ENCODE data around the gene ITPRIPL2.

The ITPRIPL2 gene

DNA sequence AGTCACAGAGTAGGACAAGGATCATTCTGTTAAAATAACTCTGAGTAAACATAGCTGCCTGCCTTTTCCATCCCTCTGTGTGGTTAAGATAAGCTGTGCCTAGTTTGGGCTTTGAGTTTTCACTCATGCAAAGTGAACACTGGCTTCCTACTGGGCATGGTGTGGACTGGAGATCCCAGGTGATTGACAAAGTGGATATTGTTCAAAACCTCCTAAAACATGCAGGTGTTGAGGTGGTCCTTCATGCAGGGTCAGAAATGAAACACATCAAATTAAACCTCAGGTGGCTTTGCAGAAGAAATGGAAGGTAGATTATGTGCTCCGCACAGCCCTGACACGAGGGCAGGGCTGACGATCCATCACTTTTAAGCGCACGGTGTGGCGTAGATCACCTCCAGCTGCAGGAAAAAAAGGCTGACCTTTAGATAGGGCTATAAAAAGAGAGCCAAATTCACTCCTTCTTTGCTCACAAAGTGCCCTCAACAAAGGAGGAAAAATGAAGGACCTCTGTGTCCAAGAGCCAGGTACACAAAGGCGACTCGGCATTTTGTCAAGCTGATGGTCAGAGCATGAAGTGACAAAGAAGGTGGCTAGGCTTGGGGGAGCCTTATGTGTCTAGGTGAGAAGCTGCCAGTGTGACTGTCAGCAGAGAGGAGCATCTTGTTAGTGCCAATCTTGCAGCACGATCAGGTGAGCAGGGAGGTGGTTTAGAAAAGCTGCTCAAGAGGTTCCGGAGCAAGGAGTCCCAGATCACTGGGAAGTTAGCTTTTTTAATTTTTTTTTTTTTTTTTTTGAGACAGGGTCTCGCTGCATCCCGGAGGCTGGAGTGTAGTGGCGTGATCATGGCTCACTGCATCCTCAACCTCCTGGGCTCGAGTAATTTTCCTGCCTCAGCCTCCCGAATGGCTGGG is 19.9 kb upstream of the ITPRIPL2 start:
- no peak for DNase-seq

GRCh38 chr16:19094542-19095365 is 19.0 kb upstream of the ITPRIPL2 start:
- peak; percentile 40 for DNase-seq

DNA sequence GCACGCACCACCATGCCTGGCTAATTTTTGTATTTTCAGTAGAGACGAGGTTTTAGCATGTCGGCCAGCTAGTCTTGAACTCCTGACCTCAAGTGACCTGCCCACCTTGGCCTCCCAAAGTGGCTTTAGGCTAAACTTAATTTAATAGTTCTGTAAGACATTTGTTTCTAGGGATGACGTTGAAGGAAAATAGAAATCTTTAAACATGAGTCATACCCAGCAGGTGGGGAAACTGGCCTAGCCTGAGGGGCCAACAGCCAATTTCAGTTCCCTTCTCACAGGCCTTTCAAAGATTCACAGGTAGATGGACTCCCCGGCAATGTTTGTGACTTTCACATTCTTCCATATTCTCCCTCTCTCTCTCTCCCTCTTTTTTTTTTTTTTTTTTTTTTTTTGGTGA is 18.1 kb upstream of the ITPRIPL2 start:
- DNase-seq: no peak

GRCh38 chr16:19098173-19098572 is 15.6 kb upstream of the ITPRIPL2 start:
- no peak for DNase-seq

DNA sequence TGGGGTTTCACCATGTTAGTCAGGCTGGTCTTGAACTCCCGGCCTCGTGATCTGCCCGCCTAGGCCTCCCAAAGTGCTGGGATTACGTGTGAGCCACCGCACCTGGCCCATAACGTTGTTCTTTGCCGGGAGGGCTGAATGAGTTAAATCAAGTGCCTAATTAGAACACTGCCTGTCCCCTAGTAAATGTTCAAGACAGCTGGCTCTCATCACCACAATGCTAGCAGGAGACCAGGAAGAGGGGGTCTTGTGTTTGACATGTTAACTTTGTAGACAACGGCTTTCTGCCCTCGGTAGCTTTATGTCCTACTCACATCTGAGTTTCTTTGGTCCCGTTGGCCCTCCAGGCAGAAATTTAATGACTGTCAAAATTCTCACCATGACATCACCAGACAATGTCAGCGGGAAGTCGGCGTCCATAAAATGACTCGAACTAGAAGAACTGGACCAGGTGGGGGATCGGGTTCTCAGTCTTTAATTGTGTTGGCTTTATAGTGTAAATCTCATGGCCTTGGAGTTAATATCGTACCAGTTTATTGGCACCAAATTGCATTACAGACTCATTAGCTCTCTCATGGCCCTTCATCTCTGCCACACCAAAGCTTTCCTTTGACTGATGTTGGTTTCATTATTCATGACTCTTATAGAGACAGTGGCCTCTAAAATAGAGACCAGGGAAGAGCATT is 11.4 kb upstream of the ITPRIPL2 start:
- no peak for DNase-seq

GRCh38 chr16:19104607-19105006 is 9.2 kb upstream of the ITPRIPL2 start:
- DNase-seq: no peak

DNA sequence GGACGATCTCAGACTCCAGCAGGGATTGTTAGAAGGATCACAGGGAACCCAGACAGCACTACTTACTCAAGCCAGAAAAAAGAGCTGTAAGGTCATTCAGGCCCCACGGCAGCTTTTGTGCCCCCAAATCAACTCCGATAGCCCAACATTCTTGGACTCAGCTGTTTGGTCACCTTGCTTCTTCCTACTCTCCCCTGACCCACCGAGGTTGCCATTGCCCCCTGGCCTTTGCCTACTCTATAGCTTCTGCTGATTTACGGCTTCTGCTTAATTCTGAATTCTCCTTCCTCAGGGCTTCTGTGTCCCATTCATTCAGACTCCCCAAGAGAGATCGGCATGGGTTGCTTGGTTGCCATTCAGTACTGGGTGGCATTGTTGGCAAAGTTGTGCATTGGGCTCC is 8.6 kb upstream of the ITPRIPL2 start:
- no peak for DNase-seq

GRCh38 chr16:19105891-19106624 is 7.7 kb upstream of the ITPRIPL2 start:
- no peak for DNase-seq

GRCh38 chr16:19106625-19107020 is 7.1 kb upstream of the ITPRIPL2 start:
- DNase-seq: no peak

DNA sequence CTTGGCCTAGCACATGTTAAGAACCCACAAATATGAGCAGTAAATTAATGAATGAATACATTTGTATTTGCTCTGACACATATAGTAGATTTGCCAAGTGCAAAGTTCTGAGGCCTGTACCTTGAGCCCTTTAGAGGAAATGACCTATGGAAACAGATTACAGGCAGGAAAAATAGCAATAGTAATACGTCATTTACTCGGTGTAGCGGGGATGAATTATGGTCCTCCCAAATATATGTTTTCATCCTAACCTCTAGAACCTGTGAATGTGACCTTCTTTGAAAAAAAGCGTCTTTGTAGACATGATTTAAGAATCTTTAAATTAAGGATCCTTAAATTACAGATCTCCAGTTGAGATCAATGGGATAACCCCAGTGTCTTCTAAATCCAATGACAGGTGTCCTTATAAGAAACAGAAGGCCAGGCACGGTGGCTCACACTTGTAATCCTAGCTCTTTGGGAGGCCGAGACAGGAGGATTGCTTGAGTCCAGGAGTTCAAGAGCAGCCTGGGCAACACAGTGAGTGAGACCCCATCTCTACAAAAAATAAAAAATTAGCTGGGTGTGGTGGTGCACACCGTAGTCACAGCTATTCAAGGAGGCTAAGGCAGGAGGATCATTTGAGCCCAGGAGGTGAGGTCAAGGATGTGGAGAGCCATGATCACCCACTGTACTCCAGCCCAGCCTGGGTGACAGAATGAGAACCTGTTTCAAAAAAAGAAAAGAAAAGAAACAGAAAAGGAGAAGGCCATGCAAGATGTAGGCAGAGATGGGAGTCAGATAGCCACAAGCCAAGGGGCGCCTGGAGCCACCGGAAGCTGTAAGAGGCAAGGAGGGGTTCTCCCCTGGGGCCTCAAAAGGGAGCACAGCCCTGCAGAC is 5.1 kb upstream of the ITPRIPL2 start:
- no peak for DNase-seq

GRCh38 chr16:19109288-19109664 is 4.5 kb upstream of the ITPRIPL2 start:
- DNase-seq: no peak

- no peak for DNase-seq
Measured at GRCh38 chr16:19110537-19111360, 3.0 kb upstream of the ITPRIPL2 start.

- no peak for DNase-seq
Measured at GRCh38 chr16:19112099-19112407, 1.7 kb upstream of the ITPRIPL2 start.

GRCh38 chr16:19114359-19115147 is 789 bp downstream of the ITPRIPL2 start:
- DNase-seq: peak; percentile 41

- no peak for DNase-seq
Measured at GRCh38 chr16:19115148-19116021, 1.6 kb downstream of the ITPRIPL2 start.

GRCh38 chr16:19116711-19117449 is 3.1 kb downstream of the ITPRIPL2 start:
- DNase-seq: peak; percentile 43

- DNase-seq: peak; percentile 67
Measured at GRCh38 chr16:19118938-19119431, 5.2 kb downstream of the ITPRIPL2 start.

DNA sequence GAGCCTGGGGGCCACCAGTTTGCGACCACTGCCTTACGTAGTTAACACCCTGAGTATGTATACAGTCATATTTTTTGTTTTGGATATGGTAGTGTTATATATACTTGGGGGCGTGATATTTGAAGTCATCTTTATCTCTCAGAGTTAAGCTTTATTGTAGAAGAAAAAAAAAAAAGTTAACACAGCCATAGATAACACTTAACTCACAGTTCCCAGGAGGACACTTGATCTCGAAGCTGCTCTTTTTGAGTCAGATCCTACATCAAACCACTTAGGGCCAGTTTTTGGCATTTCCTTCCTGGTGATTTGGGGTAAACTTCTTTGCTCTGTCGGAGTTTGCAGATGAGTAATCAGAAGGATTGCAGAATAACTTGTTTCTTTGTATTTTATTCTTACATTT is 5.8 kb downstream of the ITPRIPL2 start:
- peak; percentile 59 for DNase-seq
